GM19239 (cell line): ENCODE results near the gene HLA-A.

Experiments used
- DNase-seq: peaks from one replicate; pipeline ENCODE4 v3.0.0; 2011; ENCODE audit warnings: low spot score; ENCODE audit not compliant: insufficient read length
- FAIRE-seq: peaks from 2 replicates; lab custom pipeline; 2011; peaks lifted over from hg19 to GRCh38; lab: Jason Lieb, UNC

HLA-A gene

DNA sequence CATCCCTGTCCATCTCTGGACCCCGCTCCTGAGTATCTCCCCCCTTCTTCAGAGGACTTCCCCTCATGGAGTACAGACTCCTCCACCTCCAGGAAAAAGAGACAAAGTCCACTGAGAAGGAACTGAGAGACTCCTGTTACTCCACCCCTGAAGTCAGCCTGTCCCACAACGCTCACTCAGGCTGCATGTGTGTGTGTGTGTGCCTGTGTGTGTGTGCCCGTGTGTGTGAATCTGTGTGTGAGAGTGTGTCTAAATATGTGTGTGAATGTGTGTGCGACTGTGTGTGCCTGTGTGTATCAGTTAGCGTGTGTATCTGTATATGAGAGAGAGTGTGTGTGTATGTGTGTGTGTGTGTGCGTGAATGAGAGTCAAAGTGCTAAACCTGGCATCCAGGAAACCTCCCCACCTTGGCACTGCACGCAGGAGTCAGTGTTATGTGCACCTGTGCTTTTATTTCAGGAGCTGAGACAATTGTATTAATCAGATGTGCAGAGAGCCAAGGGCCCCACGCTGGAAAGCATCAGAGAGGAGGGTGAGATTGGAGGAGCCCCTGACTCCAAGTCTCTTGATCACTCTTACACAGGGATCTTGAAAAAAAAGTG is 39.0 kb downstream of the HLA-A start:
- no peak for FAIRE-seq
- no peak for DNase-seq

DNA sequence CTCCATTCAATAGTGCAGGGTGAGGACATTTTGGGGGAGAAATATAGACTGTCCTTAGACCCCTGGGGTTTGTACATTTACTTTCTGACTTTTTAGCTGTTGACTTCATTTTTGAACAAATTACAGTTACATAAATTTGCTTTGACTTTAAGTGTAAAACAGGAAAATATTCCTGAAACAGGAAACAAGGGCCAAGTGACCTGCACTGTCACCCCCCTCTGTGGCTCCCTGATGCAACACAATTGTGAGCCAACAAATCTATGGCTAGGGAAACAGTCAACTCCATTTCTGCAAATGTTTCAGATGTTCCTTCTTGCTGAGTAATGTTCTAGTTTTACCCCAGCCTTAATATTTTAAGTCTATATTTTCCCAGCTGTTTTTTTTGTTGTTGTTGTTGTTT is 39.8 kb downstream of the HLA-A start:
- FAIRE-seq (no peak), DNase-seq (no peak)

- no peak for FAIRE-seq
- no peak for DNase-seq
Measured at GRCh38 chr6:29984232-29984631, 41.9 kb downstream of the HLA-A start.

DNA sequence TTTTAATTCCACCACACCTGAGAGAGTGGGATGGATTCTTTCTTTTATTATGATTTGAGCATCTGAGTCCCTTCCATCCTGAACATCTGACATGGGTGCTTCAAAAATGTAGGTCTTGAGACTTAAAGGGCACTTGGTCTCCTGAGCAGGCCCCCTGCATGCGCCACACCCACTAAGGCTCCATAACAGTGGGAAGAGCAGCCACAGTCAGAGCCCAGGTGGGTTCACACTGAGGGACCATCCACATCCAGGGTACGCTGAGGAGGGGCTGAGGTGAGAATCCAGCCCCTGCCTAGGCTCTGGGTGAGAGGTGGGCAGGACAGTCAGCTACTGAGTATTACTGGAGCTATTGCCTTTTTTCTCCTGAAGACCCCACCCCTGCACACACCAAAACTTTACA is 42.7 kb downstream of the HLA-A start:
- no peak for DNase-seq
- no peak for FAIRE-seq

GRCh38 chr6:29986179-29986781 is 43.9 kb downstream of the HLA-A start:
- no peak for FAIRE-seq
- no peak for DNase-seq

DNA sequence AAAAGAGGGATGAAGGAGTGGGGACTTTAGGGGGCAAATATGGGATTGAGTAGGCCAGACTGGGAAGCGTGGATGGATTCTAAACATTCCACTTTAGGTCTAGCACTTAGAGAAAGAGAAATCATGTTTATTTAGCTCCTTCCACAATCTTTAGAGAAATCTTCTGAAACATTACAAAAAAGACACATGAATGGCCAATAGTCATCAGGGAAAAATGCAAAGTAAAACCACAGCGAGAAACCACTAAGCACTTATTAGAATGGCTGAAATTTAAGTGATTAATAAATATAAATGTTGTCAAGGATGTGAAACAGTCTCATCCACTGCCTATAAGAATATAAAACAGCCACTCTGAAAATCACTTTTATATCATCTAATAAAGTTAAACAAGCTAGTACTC is 46.9 kb downstream of the HLA-A start:
- FAIRE-seq = no peak

GRCh38 chr6:29990931-29991330 is 48.6 kb downstream of the HLA-A start:
- FAIRE-seq (no peak), DNase-seq (no peak)

More for the DNA sequence above, 46.9 kb downstream of the HLA-A start:
- no peak for DNase-seq

DNA sequence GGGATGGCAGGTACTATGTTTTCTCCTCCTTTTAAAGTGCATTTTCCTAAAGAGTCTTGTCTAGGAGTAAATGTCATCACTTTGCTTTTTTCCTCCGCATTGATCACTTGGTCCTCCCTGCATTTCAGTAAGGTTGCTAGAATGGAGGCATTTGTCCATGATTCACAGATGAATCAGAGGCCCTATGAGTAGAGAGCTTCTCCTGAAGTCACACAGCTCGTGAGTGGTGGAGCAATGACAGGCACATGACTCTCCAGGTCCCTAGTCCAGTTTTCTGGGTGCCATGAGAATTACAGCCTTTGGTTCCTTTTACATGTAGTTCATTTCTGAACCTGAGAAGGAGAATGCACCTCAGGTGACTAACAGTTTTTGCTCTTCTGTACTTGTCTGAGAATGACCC is 50.5 kb downstream of the HLA-A start:
- DNase-seq = no peak
- FAIRE-seq = no peak

DNA sequence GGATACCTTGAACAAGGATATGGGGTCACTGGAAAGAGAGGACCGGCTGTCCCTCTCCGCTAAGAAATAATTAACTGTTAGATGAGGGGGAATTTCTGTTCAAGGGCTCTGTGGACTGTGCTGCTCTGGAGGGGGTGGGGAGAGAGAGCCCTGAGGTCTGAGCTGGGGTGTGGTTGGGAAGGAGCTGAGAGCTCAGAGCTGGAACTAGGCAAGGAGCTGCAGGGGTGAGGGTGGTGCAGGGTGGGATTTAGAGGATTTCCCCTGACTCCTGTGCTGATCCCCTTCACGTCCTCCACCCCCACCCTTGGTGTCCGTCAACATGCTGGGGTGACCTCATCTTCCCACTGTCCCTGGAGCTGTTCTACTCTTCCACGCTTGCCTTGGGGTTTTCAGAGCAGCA is 52.5 kb downstream of the HLA-A start:
- DNase-seq (no peak), FAIRE-seq (no peak)

DNA sequence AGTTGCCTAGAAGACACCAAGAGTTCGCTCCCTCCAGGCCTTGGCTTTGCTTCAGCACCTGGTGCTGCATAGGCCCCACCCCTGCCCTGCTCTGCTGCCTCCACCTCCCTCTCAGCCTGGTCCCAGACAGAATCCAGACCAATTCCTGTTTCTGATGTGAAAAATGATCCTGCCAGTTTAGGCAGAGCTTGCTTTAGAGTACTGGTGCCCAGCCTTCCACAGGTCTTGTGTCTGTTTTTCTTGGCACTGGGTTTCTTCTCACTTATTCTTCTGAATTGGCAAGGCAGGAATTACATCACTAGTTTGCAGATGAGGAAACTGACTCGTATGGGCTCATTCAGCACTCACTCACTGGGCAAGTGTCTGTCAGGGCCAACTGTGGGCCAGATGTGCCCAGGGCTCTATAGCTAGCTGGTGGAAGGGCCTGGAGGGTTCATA is 53.0 kb downstream of the HLA-A start:
- DNase-seq (no peak), FAIRE-seq (no peak)
